PC-9 (cell line): Measurements from ENCODE around the gene FAM180B.

Source experiments
- CTCF ChIP-seq: fragments of 200-600 bp; sonication (generic); conservative IDR thresholded peaks from 2 replicates; pipeline ENCODE4 v1.6.1; 2017; ENCODE audit warnings: mixed run types, antibody characterized with exemption, mild to moderate bottlenecking, moderate library complexity
- EZH2 ChIP-seq: fragments of 200-600 bp; sonication (generic); IDR thresholded peaks from 2 replicates; pipeline ENCODE4 v1.8.0; 2017; ENCODE audit warnings: antibody characterized with exemption, low read depth

- TF ChIP-seq CTCF (no peak), EZH2 (no peak)
Observed at GRCh38 chr11:47605921-47606320, 19.4 kb downstream of the FAM180B start.
